ENCODE data around the gene PDK2.

The PDK2 gene

DNA sequence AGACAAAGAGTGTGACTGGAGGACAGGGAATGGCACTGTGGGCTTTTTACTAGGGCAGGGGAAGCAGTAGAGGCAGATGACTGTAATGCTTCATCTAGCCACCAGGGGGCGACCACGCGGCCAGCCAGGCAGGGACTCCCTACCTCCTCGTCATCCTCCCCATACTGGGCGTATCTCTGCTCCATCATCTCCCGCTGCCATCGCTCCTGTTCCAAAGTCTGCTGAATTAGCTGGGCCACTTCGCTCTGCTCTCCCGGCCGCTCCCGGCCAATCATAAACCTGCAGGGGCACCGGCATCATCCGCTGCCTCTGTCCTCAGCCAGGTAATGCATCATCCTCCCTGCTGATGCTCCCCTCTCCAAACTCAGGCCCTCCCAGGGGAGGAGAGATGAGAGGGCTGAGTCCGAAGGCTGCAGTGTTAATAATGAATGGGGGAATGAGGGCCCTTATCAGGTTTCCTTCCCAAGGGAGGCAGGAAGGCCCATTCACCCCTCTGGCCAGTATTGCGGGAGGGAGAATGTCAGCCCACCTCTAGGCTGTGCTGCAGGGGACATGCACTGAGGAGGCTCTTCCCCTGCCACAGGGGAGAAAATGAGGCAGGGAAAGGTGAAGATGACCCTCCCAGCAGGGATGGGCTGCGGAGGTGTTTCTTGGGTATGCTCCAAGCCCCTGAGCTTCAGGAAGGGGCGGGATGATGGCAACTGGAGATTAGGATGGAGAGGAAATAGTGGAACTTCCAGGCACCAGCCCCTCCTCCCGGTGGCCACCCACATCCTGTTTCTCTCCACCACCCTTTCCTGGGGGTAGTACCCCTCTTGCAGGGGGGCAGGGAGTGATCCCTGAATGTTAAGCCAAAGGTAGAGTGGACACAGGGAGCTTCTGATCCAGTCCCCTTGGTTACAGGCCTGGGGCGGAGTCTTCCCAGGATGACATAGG lies 45.1 kb downstream of the PDK2 start:
- DNase-seq = peak; percentile 48 to 76 (median 71)

DNA sequence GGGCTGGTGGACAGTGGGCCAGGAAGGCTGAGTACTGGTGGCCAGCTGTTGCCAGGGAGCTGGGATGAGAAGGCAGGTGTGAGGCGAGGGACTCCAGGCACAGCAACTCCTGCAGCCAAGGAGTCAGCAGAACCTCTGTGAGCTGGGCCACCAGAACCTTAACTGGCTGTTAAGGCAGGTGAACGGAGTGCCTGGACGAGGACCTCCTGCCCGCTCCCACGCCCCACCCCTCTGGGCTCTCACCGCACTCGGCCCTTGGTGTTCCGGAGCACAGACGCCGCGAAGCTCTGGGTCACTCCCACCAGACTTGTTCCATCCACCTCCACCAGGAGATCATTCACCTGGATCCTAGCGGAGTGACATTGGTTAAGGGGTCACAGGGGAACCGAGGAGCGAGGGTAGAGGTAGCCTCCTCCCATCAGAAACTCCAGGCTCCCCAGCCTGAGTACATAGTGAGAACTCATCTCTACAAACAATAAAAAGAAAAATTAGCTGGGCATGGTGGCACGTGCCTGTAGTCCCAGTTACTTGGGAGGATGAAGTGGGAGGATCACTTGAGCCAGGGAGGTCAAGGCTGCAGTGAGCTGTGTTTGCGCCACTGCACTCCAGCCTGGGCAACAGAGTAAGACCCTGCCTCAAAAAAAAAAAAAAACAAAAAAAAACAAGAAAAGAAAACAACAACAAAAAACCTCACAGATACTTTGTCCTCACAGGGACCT lies 46.0 kb downstream of the PDK2 start:
- DNase-seq = no peak

GRCh38 chr17:50141745-50142110 lies 46.6 kb downstream of the PDK2 start:
- no peak for DNase-seq

DNA sequence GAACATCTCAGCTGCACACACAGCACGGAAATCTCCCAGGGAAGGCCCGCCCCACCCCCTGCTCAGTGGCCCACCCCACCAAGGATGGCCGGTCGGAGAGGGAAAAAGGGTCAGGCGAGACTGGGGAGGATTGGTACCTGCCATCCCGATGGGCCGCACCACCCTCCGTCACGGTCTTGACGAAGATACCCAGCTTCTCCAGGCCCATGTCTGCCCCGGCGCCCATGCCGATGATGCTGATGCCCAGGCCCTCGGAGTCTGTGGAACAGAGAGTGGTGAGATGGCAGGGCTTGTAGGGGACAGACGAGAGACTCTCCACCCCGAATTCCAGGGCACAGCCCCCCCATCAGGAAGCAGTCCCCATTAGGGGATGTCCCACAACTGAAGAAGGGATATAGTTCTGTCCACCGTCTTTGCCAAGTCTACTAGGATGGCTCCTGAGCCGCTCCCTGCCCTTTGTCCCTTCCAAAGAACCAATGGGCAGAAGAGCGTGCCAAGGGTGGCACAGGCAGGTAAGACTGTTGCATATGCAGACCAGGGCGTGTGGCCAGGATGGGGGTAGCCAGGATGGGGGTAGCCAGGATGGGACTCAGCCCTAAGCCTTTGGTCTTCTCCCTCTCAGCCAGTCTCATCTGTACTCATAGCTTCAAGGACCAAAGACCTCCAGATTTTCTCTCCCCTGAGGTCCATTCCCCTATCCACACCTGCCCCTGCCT lies 48.5 kb downstream of the PDK2 start:
- no peak for DNase-seq

DNA sequence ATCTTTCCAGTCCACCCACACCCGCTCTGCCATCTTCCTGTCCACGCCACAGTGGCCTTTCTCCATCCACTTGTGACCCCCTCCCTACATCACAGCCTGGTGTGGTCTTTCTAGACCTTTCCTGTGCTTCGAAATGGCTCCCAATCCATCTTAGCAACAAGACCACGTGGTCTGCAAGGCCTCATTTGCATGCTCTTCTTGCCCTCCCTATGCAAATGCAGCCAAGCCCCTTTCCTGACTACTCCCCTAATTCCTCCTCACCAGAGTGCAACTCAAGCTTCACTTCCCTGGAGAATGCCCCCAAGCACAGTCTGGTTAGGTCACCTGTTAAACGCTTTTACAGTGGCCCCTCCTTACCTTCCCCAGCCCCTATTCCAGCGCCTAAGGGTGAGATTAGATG lies 49.2 kb downstream of the PDK2 start:
- no peak for DNase-seq

DNA sequence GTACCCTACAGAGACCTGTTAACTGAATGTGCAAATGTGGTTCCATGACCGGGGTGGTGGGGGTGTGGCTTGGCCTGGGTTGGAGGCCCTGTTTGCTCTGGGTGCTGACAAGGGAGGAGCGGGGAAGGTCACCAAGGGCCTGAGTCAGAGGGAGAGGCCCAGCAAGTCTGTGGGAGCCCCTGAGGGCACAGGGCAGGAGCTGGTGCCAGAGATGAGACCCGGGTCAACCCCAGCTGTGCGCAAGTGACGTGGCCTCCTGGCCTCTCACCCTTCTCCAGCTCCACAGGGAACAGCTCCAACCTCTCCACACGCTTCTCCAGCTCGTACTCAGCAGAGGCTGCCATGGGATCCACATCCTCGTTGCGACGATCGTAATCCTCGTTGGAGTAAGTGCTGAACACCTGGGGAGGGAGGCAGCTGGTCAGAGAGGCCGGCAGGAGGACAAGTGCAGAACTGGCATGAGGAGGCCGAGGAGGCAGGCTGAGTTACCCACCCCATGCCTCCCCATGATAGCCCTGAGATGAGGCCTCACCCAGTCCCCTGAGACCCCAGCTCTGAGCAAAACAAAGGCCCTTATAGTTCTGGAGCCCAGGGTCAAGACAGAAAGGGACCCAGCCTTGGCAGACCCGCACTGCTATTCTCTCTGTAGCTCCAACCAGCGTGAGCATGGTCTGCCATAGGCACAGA lies 49.8 kb downstream of the PDK2 start:
- DNase-seq = no peak

GRCh38 chr17:50145532-50146229 lies 50.5 kb downstream of the PDK2 start:
- DNase-seq = no peak

DNA sequence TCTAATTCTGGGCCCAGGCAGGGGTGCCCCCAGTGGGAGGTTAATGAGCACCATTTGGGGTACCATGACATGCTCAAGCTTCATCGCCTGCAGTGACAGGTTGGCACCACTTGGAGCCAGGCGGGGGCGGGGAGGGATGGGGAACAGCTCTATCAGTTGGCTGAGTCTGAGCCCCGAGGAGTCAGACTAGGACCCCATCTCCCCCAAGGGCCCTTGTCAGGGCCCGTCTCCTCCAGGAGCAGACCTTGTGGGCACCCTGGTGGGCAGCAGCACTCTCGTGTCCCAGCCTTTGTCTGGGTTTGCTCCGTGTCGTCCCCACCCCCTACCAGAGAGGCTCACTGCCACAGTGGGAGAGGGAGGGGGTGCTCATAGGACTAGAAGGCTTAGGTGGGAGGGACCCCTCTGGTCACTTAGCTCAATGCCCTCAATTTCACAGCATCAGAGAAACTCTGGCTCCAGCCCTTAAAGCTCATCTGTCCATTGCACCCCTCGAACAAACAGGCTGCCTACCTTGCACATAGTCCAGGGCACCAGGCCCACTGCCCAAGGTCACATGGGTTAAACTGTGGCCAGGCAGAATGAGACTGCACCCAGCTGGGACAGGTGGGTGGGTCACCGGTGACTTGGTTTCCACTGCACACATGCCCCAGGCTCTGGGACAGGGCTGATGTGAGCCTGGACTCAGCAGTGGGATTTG lies 51.2 kb downstream of the PDK2 start:
- peak in 1 of 4 experiments; percentile 11 for DNase-seq

- no peak for DNase-seq
These were observed 51.9 kb downstream of the PDK2 start for GRCh38 chr17:50146927-50147665.

DNA sequence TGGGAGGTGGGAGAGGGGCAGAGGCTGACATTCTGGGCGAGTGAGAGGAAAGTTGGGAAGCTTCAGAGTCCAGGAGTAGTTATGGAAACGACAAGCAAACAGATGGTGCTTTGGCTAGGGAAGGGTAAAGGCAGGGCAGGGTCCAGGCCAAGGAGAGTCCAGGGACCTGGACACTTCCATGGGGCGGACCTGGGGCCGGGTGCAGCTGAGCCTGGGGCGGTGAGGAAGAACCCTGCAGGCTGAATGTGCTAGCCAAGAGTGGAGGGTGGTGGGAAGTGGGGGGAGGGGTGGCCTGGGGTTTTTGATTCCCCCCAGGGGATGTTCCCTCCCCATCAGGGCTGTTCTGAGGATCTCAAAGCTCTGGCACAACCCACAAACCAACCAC lies 52.7 kb downstream of the PDK2 start:
- DNase-seq = no peak

GRCh38 chr17:50148226-50149090 lies 53.3 kb downstream of the PDK2 start:
- peak; percentile 25 to 59 (median 31) for DNase-seq

- DNase-seq = no peak
These were observed 53.9 kb downstream of the PDK2 start for GRCh38 chr17:50149091-50149416.

GRCh38 chr17:50149417-50150353 lies 54.5 kb downstream of the PDK2 start:
- DNase-seq = peak in 3 of 4 experiments; percentile 14 to 59 (median 23)

GRCh38 chr17:50150354-50151040 lies 55.3 kb downstream of the PDK2 start, which contains the start of gene PPP1R9B:
PPP1R9B (minus strand) TSS chr17:50150677; CDS start chr17:50150513, 164 bp downstream.
- no peak for DNase-seq

DNA sequence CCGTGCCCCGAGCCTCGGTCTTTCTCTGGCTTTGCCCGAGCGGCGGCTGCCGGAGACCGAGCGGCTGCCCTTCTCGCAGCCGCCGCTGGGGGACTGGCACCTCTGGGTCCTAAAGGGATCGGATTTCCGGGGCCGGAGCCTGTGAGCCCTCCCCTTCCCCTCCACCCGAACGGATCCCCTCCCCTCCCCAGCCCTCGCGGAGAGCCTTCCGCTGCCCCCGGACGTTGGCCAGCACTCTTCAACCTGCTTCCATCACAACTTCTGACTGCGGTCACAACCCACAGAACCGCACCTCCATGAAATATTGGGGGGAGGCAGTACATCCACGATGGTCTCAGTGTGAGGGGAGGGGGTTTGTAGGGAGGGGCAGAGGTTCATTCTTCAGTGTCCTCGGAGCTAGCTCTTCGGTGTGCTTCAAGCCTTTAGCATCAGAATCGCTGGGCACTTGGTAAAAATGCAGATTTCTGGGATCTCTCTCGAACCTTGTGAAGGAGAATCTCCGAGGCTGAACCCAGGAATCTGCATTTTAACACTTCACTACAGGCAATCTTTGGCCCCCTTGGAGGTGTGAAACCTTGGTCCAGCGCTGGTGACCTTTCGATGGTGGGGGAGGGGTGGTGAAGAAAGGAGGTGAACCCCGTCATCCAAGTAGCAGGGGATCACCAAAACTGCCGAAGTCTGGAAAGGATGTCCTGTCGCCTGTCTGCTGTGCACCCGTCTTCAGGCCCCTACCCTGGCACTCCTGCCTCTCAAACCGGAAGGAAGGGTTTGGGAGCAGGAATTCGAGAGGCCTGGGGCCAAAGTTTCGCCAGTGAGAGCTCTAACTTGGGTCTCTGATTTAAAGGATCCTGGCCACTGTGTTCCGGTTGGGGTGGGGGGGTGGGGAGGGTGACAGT lies 56.1 kb downstream of the PDK2 start:
- peak; percentile 57 to 74 (median 68) for DNase-seq

DNA sequence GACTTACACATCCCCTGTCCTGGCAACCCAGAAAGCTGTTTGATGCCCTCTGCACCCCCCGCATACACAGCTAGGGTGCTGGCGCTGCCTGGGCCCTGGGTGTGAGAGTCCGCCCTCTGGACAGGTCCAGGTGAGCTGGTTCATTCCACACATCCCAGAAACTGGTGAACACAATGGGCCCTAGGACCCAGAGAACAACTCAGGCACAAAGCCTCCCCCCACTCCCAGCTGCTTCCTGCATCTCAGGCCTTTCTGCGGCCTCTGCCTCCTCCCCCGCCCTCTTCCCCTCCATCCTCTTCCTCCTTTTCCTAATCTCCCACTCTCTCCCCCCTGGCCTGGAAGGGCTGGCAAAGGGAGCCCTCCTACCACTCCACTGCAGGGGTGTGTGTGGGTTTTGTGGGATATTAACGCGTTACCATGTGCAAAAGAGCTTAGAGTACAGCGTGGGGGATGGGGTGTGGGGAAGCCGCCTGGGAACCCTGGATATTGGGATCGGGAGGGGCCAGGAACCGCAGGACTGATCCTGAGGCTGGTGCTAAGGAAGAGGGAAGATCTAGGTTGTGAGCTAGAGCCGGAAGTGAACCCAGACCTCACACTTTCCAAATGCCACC lies 56.9 kb downstream of the PDK2 start:
- DNase-seq = peak in 2 of 4 experiments; percentile 23 to 25

All from activated naive CD4-positive, alpha-beta T cell (primary cell).